Measurements from ENCODE around the gene THSD4. TPM values are rescaled to one million over a fixed set of nuclear protein-coding genes. Genes with fewer than 3 reads are reported as not detected.

THSD4 gene
- polyA plus RNA-seq, 2 of the 4 experiments (the other 2 are of a cell fraction), result 15.8 to 40.7 TPM

DNA sequence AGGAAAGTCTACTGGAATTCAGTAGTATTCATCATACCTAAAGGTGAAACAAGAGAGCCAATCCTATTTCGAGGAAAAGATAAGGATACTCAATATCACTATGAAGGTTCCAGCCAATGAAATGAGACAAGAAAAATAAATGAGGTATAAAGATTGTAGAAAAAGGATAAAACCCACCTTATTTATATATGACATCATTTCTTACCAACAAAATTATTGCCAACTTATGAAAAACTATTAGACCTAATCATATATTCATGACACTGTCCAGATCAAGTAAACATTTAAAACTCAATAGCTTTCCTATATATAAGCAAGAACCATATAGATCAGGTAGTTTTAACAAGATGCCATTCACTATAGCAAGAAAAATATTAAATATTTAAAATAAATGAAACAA, 584.7 kb downstream of the THSD4 start:
- no peak for DNase-seq (ENCODE audit: low read depth in 1 of 2, low spot score in 1 of 2)
- CTCF ChIA-PET, result interaction anchor here (1.0 to 2.0 kb wide), 3 partner anchors 12 to 44 kb away, joined by 3 to 5 read pairs (median 3); no protein-coding TSS in a partner anchor
- WGBS (ENCODE audit: missing lambda C conversion rate), result 90% methylated on average over 1 of the region's 1 CpG
- no peak overlapping the region for H3K27ac ChIP-seq
- H3K4me3 ChIP-seq, result no peak overlapping the region
- ATAC-seq, result no peak
- no peak overlapping the region for H3K4me2 ChIP-seq
- H3K4me1 ChIP-seq, result no peaks in the 10 kb centered on the region
- no peaks in the 10 kb centered on the region; the same call in 2 of the 3 replicates for H3K9me3 ChIP-seq
- POLR2A ChIA-PET, result no interaction called here
- TF ChIP-seq TP53 (CRISPR knock-in tag; IDR thresholded peaks at IDR 0.05) (no peak), JUN (IDR thresholded peaks at IDR 0.05) (no peak), MAZ (IDR thresholded peaks at IDR 0.05; ENCODE audit: borderline replicate concordance, low read depth, low read length) (no peak), ESRRA (IDR thresholded peaks at IDR 0.05; ENCODE audit: borderline replicate concordance, low read length) (no peak), HOXA7 (CRISPR knock-in tag; IDR thresholded peaks at IDR 0.05) (no peak), CHD4 (IDR thresholded peaks at IDR 0.05; ENCODE audit: borderline replicate concordance) (no peak), ZSCAN20 (CRISPR knock-in tag; IDR thresholded peaks at IDR 0.05) (no peak), POLR2A (IDR thresholded peaks at IDR 0.05; ENCODE audit: low read length) (no peak), JUNB (IDR thresholded peaks at IDR 0.05) (no peak), FOXS1 (CRISPR knock-in tag; IDR thresholded peaks at IDR 0.05) (no peak), CEBPB (IDR thresholded peaks at IDR 0.05) (no peak), CBX2 (IDR thresholded peaks at IDR 0.05; ENCODE audit: borderline replicate concordance, low read depth) (no peak), FOSL2 (IDR thresholded peaks at IDR 0.05) (no peak), FOSL2 (CRISPR knock-in tag; IDR thresholded peaks at IDR 0.05) (no peak), HOXB13 (CRISPR knock-in tag; IDR thresholded peaks at IDR 0.05; ENCODE audit: low read depth) (no peak)
- TF ChIP-seq, protein P1, sequence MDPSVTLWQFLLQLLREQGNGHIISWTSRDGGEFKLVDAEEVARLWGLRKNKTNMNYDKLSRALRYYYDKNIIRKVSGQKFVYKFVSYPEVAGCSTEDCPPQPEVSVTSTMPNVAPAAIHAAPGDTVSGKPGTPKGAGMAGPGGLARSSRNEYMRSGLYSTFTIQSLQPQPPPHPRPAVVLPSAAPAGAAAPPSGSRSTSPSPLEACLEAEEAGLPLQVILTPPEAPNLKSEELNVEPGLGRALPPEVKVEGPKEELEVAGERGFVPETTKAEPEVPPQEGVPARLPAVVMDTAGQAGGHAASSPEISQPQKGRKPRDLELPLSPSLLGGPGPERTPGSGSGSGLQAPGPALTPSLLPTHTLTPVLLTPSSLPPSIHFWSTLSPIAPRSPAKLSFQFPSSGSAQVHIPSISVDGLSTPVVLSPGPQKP (IDR thresholded peaks at IDR 0.05; ENCODE audit: low read depth, low read length), result no peak
- TF ChIP-seq, protein P2, sequence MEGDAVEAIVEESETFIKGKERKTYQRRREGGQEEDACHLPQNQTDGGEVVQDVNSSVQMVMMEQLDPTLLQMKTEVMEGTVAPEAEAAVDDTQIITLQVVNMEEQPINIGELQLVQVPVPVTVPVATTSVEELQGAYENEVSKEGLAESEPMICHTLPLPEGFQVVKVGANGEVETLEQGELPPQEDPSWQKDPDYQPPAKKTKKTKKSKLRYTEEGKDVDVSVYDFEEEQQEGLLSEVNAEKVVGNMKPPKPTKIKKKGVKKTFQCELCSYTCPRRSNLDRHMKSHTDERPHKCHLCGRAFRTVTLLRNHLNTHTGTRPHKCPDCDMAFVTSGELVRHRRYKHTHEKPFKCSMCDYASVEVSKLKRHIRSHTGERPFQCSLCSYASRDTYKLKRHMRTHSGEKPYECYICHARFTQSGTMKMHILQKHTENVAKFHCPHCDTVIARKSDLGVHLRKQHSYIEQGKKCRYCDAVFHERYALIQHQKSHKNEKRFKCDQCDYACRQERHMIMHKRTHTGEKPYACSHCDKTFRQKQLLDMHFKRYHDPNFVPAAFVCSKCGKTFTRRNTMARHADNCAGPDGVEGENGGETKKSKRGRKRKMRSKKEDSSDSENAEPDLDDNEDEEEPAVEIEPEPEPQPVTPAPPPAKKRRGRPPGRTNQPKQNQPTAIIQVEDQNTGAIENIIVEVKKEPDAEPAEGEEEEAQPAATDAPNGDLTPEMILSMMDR (IDR thresholded peaks at IDR 0.05), result no peak
- TF ChIP-seq, protein P3, sequence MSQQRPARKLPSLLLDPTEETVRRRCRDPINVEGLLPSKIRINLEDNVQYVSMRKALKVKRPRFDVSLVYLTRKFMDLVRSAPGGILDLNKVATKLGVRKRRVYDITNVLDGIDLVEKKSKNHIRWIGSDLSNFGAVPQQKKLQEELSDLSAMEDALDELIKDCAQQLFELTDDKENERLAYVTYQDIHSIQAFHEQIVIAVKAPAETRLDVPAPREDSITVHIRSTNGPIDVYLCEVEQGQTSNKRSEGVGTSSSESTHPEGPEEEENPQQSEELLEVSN (IDR thresholded peaks at IDR 0.05; ENCODE audit: borderline replicate concordance, low read depth), result no peak
- FAIRE-seq, result peak; percentile 39

DNA sequence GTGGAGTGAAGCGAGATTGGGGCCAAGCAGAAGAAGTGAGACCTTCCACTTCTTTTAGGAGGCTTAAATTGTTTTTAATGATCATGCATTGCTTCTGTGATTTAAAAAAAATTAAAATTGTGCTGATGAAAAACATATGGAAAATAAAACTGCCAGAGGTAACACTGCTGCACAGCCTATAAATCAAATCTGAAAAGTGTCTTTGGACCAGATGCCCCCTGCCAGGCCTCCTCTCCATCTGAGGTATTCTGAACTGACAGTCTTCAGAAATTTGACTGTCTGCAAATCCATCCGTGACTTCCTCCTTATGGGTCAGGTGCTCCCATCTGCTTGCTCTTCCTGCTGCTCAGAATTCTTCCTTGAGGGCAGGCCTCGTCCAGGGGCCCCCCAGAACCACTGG, 586.5 kb downstream of the THSD4 start:
- no peak overlapping the region for H3K4me3 ChIP-seq
- TF ChIP-seq JUNB (IDR thresholded peaks at IDR 0.05) (no peak), MYC (IDR thresholded peaks at IDR 0.05; ENCODE audit: borderline replicate concordance, low read length) (no peak), CHD4 (IDR thresholded peaks at IDR 0.05; ENCODE audit: borderline replicate concordance) (no peak), ESRRA (IDR thresholded peaks at IDR 0.05; ENCODE audit: borderline replicate concordance, low read length) (no peak), HEYL (CRISPR knock-in tag; IDR thresholded peaks at IDR 0.05) (no peak), FOSL2 (IDR thresholded peaks at IDR 0.05) (no peak), FOSL2 (CRISPR knock-in tag; IDR thresholded peaks at IDR 0.05) (no peak), RCOR1 (IDR thresholded peaks at IDR 0.05; ENCODE audit: low read depth, low read length) (no peak), ZSCAN20 (CRISPR knock-in tag; IDR thresholded peaks at IDR 0.05) (no peak), PHF8 (IDR thresholded peaks at IDR 0.05; ENCODE audit: borderline replicate concordance, low read depth) (no peak), BHLHE40 (IDR thresholded peaks at IDR 0.05; ENCODE audit: low read depth, low read length) (no peak), FOXS1 (CRISPR knock-in tag; IDR thresholded peaks at IDR 0.05) (no peak)
- TF ChIP-seq, protein P4, sequence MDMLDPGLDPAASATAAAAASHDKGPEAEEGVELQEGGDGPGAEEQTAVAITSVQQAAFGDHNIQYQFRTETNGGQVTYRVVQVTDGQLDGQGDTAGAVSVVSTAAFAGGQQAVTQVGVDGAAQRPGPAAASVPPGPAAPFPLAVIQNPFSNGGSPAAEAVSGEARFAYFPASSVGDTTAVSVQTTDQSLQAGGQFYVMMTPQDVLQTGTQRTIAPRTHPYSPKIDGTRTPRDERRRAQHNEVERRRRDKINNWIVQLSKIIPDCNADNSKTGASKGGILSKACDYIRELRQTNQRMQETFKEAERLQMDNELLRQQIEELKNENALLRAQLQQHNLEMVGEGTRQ (IDR thresholded peaks at IDR 0.05), result no peak
- TF ChIP-seq, protein P5, sequence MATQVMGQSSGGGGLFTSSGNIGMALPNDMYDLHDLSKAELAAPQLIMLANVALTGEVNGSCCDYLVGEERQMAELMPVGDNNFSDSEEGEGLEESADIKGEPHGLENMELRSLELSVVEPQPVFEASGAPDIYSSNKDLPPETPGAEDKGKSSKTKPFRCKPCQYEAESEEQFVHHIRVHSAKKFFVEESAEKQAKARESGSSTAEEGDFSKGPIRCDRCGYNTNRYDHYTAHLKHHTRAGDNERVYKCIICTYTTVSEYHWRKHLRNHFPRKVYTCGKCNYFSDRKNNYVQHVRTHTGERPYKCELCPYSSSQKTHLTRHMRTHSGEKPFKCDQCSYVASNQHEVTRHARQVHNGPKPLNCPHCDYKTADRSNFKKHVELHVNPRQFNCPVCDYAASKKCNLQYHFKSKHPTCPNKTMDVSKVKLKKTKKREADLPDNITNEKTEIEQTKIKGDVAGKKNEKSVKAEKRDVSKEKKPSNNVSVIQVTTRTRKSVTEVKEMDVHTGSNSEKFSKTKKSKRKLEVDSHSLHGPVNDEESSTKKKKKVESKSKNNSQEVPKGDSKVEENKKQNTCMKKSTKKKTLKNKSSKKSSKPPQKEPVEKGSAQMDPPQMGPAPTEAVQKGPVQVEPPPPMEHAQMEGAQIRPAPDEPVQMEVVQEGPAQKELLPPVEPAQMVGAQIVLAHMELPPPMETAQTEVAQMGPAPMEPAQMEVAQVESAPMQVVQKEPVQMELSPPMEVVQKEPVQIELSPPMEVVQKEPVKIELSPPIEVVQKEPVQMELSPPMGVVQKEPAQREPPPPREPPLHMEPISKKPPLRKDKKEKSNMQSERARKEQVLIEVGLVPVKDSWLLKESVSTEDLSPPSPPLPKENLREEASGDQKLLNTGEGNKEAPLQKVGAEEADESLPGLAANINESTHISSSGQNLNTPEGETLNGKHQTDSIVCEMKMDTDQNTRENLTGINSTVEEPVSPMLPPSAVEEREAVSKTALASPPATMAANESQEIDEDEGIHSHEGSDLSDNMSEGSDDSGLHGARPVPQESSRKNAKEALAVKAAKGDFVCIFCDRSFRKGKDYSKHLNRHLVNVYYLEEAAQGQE (IDR thresholded peaks at IDR 0.05), result no peak
- TF ChIP-seq, protein P6, sequence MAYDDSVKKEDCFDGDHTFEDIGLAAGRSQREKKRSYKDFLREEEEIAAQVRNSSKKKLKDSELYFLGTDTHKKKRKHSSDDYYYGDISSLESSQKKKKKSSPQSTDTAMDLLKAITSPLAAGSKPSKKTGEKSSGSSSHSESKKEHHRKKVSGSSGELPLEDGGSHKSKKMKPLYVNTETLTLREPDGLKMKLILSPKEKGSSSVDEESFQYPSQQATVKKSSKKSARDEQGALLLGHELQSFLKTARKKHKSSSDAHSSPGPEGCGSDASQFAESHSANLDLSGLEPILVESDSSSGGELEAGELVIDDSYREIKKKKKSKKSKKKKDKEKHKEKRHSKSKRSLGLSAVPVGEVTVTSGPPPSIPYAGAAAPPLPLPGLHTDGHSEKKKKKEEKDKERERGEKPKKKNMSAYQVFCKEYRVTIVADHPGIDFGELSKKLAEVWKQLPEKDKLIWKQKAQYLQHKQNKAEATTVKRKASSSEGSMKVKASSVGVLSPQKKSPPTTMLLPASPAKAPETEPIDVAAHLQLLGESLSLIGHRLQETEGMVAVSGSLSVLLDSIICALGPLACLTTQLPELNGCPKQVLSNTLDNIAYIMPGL (CRISPR knock-in tag; IDR thresholded peaks at IDR 0.05; ENCODE audit: borderline replicate concordance), result no peak
- TF ChIP-seq, protein P3 (IDR thresholded peaks at IDR 0.05; ENCODE audit: borderline replicate concordance, low read depth), result no peak

More for the DNA sequence above, 586.5 kb downstream of the THSD4 start:
- CTCF ChIA-PET, result interaction anchor here (0.6 to 2.0 kb wide), 2 partner anchors 42 to 196 kb away, joined by 3 to 5 read pairs; no protein-coding TSS in a partner anchor
- Histone ChIP-seq H3K27ac (no peak overlapping the region), H3K4me2 (no peak overlapping the region), H3K4me1 (no peaks in the 10 kb centered on the region), H3K9me3 (no peaks in the 10 kb centered on the region)
- POLR2A ChIA-PET, result no interaction called here
- DNase-seq (ENCODE audit: low read depth in 1 of 2, low spot score in 1 of 2) (no peak), ATAC-seq (no peak), FAIRE-seq (no peak)
- 84% methylated on average over 3 of the region's 3 CpGs for WGBS (ENCODE audit: missing lambda C conversion rate)

All from A549 (cell line).